Neural cell (in vitro differentiated cells): ENCODE measurements around the gene ELMO2. TPM values are rescaled to one million over a fixed set of nuclear protein-coding genes. Genes with fewer than 3 reads are reported as not detected.

Experiments
- H2AFZ ChIP-seq: fragments of 200-600, 300-800 bp; sonication (generic), shearing (Covaris generic); 2 replicates; pipeline ENCODE4 v1.6.0; 2014; ENCODE audit warnings: low read depth, mild to moderate bottlenecking, antibody characterized with exemption, low read length, moderate library complexity
- H3F3A ChIP-seq: fragments of 200-600 bp; shearing (Covaris generic); 2 replicates; pipeline ENCODE4 v1.6.1; 2016; ENCODE audit warnings: mild to moderate bottlenecking, moderate library complexity, mixed read lengths, antibody characterized with exemption, low read length; ENCODE audit not compliant: insufficient read depth, poor library complexity, severe bottlenecking
- H3K27ac ChIP-seq: fragments of 200-600, 300-800 bp; sonication (generic), shearing (Covaris generic); 2 replicates; pipeline ENCODE4 v1.5.1; 2014; ENCODE audit warnings: mild to moderate bottlenecking, low read length, moderate library complexity
- H3K27me3 ChIP-seq: fragments of 300-800, 200-600 bp; sonication (generic), shearing (Covaris generic); 2 replicates; pipeline ENCODE4 v1.6.0; 2014; ENCODE audit warnings: mild to moderate bottlenecking, low read depth, low read length, moderate library complexity; ENCODE audit not compliant: insufficient read depth
- H3K36me3 ChIP-seq: fragments of 300-800, 200-600 bp; sonication (generic), shearing (Covaris generic); 2 replicates; pipeline ENCODE4 v1.5.1; 2014; ENCODE audit warnings: mild to moderate bottlenecking, antibody characterized with exemption, low read length, moderate library complexity; ENCODE audit not compliant: insufficient read depth
- H3K4me2 ChIP-seq: fragments of 300-800, 200-600 bp; sonication (generic), shearing (Covaris generic); 2 replicates; pipeline ENCODE4 v1.6.0; 2014; ENCODE audit warnings: mild to moderate bottlenecking, low read length
- H3K4me3 ChIP-seq: fragments of 300-800, 200-600 bp; sonication (generic), shearing (Covaris generic); 2 replicates; pipeline ENCODE4 v1.5.1; 2014; ENCODE audit warnings: mild to moderate bottlenecking, low read length, moderate library complexity
- H3K79me2 ChIP-seq: fragments of 200-600 bp; shearing (Covaris generic); replicated peaks from 2 replicates; pipeline ENCODE4 v1.6.0; 2014; ENCODE audit warnings: mild to moderate bottlenecking, low read length, moderate library complexity; ENCODE audit not compliant: insufficient read depth
- H3K9ac ChIP-seq: fragments of 300-800, 200-600 bp; sonication (generic), shearing (Covaris generic); 2 replicates; pipeline ENCODE4 v1.6.1; 2016; ENCODE audit warnings: mild to moderate bottlenecking, low read length, mixed read lengths
- H3K9me2 ChIP-seq: fragments of 200-600 bp; shearing (Covaris generic); 2 replicates; pipeline ENCODE4 v1.6.1; 2016; ENCODE audit warnings: mild to moderate bottlenecking, low read length, mixed read lengths; ENCODE audit not compliant: insufficient read depth
- H3K9me3 ChIP-seq: fragments of 200-600, 300-800 bp; sonication (generic), shearing (Covaris generic); 2 replicates; pipeline ENCODE4 v1.6.1; 2016; ENCODE audit warnings: mild to moderate bottlenecking, mixed run types, low read length, moderate library complexity, mixed read lengths
- H4K20me1 ChIP-seq: fragments of 200-600 bp; shearing (Covaris generic); 2 replicates; pipeline ENCODE4 v1.6.1; 2016; ENCODE audit warnings: mild to moderate bottlenecking, mixed run types; ENCODE audit not compliant: insufficient read depth
- EP300 ChIP-seq: fragments of 450-650 bp; conservative IDR thresholded peaks from 2 replicates; pipeline ENCODE4 v1.6.1; 2014; ENCODE audit warnings: antibody characterized with exemption, mild to moderate bottlenecking, moderate library complexity; ENCODE audit not compliant: poor library complexity, severe bottlenecking
- EZH2 ChIP-seq: fragments of 200-600, 300-800 bp; shearing (Covaris generic), sonication (generic); IDR thresholded peaks from 2 replicates; pipeline ENCODE4 v1.6.1; 2014; ENCODE audit warnings: antibody characterized with exemption, low read length, borderline replicate concordance, mild to moderate bottlenecking; ENCODE audit not compliant: insufficient read depth, poor library complexity, severe bottlenecking
- MXI1 ChIP-seq: fragments of 450-650 bp; conservative IDR thresholded peaks from 2 replicates; pipeline ENCODE4 v1.6.1; 2014; ENCODE audit warnings: antibody characterized with exemption, mild to moderate bottlenecking; ENCODE audit not compliant: poor library complexity, severe bottlenecking
- POLR2AphosphoS5 ChIP-seq: IDR thresholded peaks from 2 replicates; pipeline ENCODE4 v1.6.1; 2012
- RAD21 ChIP-seq: fragments of 450-650 bp; conservative IDR thresholded peaks from 2 replicates; pipeline ENCODE4 v1.6.1; 2014; ENCODE audit warnings: antibody characterized with exemption, mild to moderate bottlenecking, moderate library complexity
- SMC3 ChIP-seq: fragments of 450-650 bp; conservative IDR thresholded peaks from 2 replicates; pipeline ENCODE4 v1.6.1; 2014; ENCODE audit warnings: antibody characterized with exemption, mild to moderate bottlenecking, moderate library complexity; ENCODE audit not compliant: poor library complexity
- TAF1 ChIP-seq: IDR thresholded peaks from 2 replicates; pipeline ENCODE4 v1.6.1; 2012; ENCODE audit warnings: low read depth
- polyA plus RNA-seq: library from polyadenylated mRNA; depleted of rRNA; stranded (reverse); fragments of >200 nt; gene quantifications from 2 replicates; pipeline ENCODE4 v1.2.3, GENCODE V29; 2014
- TF ChIP-seq, protein P1 (sequence below): fragments of 450-650 bp; IDR thresholded peaks from 2 replicates; pipeline ENCODE4 v1.5.1; 2014; ENCODE audit warnings: antibody characterized with exemption, mild to moderate bottlenecking, moderate library complexity; ENCODE audit not compliant: poor library complexity, severe bottlenecking
- TF ChIP-seq, protein P2 (sequence below): IDR thresholded peaks from 2 replicates; pipeline ENCODE4 v1.6.1; 2012; ENCODE audit warnings: borderline replicate concordance

Gene ELMO2
- polyA plus RNA-seq, 1 donor from 2014 or later: 72.0 TPM

GRCh38 chr20:46317685-46318177 is 88.7 kb downstream of the ELMO2 start:
- H3K27me3 ChIP-seq: peaks cover 16% of the 10 kb centered on the region
- no peaks in the 10 kb centered on the region for H3K9me3 ChIP-seq
- H2AFZ ChIP-seq: no peak overlapping the region
- no peaks in the 10 kb centered on the region for H4K20me1 ChIP-seq
- no peak overlapping the region for H3K4me3 ChIP-seq
- H3K9ac ChIP-seq: no peak overlapping the region
- no peak overlapping the region for H3K27ac ChIP-seq
- no peaks in the 10 kb centered on the region for H3F3A ChIP-seq
- no peak overlapping the region for H3K4me2 ChIP-seq
- H3K9me2 ChIP-seq: no peaks in the 10 kb centered on the region
- TF ChIP-seq POLR2AphosphoS5 (no peak), MXI1 (no peak), EP300 (no peak), SMC3 (no peak), TAF1 (no peak), EZH2 (no peak), RAD21 (no peak)
- TF ChIP-seq, protein P1, sequence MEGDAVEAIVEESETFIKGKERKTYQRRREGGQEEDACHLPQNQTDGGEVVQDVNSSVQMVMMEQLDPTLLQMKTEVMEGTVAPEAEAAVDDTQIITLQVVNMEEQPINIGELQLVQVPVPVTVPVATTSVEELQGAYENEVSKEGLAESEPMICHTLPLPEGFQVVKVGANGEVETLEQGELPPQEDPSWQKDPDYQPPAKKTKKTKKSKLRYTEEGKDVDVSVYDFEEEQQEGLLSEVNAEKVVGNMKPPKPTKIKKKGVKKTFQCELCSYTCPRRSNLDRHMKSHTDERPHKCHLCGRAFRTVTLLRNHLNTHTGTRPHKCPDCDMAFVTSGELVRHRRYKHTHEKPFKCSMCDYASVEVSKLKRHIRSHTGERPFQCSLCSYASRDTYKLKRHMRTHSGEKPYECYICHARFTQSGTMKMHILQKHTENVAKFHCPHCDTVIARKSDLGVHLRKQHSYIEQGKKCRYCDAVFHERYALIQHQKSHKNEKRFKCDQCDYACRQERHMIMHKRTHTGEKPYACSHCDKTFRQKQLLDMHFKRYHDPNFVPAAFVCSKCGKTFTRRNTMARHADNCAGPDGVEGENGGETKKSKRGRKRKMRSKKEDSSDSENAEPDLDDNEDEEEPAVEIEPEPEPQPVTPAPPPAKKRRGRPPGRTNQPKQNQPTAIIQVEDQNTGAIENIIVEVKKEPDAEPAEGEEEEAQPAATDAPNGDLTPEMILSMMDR: no peak
- TF ChIP-seq, protein P2, sequence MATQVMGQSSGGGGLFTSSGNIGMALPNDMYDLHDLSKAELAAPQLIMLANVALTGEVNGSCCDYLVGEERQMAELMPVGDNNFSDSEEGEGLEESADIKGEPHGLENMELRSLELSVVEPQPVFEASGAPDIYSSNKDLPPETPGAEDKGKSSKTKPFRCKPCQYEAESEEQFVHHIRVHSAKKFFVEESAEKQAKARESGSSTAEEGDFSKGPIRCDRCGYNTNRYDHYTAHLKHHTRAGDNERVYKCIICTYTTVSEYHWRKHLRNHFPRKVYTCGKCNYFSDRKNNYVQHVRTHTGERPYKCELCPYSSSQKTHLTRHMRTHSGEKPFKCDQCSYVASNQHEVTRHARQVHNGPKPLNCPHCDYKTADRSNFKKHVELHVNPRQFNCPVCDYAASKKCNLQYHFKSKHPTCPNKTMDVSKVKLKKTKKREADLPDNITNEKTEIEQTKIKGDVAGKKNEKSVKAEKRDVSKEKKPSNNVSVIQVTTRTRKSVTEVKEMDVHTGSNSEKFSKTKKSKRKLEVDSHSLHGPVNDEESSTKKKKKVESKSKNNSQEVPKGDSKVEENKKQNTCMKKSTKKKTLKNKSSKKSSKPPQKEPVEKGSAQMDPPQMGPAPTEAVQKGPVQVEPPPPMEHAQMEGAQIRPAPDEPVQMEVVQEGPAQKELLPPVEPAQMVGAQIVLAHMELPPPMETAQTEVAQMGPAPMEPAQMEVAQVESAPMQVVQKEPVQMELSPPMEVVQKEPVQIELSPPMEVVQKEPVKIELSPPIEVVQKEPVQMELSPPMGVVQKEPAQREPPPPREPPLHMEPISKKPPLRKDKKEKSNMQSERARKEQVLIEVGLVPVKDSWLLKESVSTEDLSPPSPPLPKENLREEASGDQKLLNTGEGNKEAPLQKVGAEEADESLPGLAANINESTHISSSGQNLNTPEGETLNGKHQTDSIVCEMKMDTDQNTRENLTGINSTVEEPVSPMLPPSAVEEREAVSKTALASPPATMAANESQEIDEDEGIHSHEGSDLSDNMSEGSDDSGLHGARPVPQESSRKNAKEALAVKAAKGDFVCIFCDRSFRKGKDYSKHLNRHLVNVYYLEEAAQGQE: no peak
- H3K36me3 ChIP-seq: no peaks in the 10 kb centered on the region
- H3K79me2 ChIP-seq: no peaks in the 10 kb centered on the region

DNA sequence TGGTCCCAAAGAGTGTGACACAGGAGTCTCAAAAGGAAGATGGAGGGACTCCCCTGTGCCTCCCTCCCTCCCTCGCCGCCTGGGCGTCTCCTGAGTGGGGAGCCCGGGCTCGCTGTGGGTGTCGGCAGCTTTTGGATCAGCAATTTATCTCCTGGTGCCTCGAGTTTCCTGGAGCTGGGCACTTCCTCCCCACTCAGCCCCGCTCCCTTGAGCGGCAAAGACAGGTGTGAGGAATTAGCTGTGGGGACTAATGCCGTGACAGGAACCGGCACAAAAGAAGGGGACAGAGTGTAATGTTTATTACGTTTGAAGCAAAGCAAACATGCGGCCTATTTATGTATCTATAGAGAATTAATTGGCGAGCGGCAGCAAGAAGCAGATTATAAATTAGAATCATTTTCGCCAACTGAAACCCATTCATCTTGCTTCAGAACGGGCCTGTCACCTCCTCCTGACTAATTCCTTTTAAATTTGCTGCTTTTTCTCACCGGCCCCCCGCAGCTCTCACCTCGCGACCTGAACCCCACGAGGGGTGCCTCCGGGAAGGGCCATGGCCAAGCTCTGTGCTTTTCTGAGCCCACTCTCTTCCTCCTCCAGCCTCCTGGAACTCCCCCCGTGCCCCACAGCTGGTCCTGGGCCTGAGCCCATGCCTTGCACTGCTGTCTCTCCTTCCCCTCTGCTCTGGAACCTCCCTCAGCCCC is 89.3 kb downstream of the ELMO2 start:
- Histone ChIP-seq H3K27me3 (peaks cover 22% of the 10 kb centered on the region), H2AFZ (no peak overlapping the region)
- TF ChIP-seq POLR2AphosphoS5 (no peak), RAD21 (no peak), EP300 (no peak), SMC3 (no peak), EZH2 (no peak), TAF1 (no peak), MXI1 (no peak)
- TF ChIP-seq, protein P1: no peak
- TF ChIP-seq, protein P2: no peak

More for the DNA sequence above, 89.3 kb downstream of the ELMO2 start:
- Histone ChIP-seq H3K4me2 (no peak overlapping the region), H3K79me2 (no peaks in the 10 kb centered on the region), H3F3A (no peaks in the 10 kb centered on the region), H3K9ac (no peak overlapping the region), H4K20me1 (no peaks in the 10 kb centered on the region), H3K9me2 (no peaks in the 10 kb centered on the region), H3K4me3 (no peak overlapping the region), H3K27ac (no peak overlapping the region), H3K36me3 (no peaks in the 10 kb centered on the region), H3K9me3 (no peaks in the 10 kb centered on the region)
